Hepatocyte (in vitro differentiated cells): Measurements from ENCODE around the gene EEF2. TPM values are rescaled to one million over a fixed set of nuclear protein-coding genes. Genes with fewer than 3 reads are reported as not detected.

Source experiments
- DNase-seq: peaks from one replicate; pipeline ENCODE4 v3.0.0-alpha.2; 2016; ENCODE audit warnings: low spot score
- H2AFZ ChIP-seq: fragments of 200-600 bp; sonication (generic); 2 replicates; pipeline ENCODE4 v1.6.0; 2016; ENCODE audit warnings: antibody characterized with exemption, mild to moderate bottlenecking
- H3K27ac ChIP-seq: fragments of 200-600 bp; sonication (generic); 2 replicates; pipeline ENCODE4 v1.5.1; 2016; ENCODE audit warnings: mild to moderate bottlenecking
- H3K27me3 ChIP-seq: fragments of 200-600 bp; sonication (generic); 2 replicates; pipeline ENCODE4 v1.6.1; 2016
- H3K36me3 ChIP-seq: fragments of 200-600 bp; sonication (generic); replicated peaks from 2 replicates; pipeline ENCODE4 v1.5.1; 2016; ENCODE audit warnings: low read depth; ENCODE audit not compliant: insufficient read depth
- H3K4me1 ChIP-seq: fragments of 200-600 bp; sonication (generic); 2 replicates; pipeline ENCODE4 v1.5.1; 2016; ENCODE audit warnings: mild to moderate bottlenecking, moderate library complexity; ENCODE audit not compliant: insufficient read depth
- H3K4me2 ChIP-seq: fragments of 200-600 bp; sonication (generic); 2 replicates; pipeline ENCODE4 v1.6.0; 2016
- H3K4me3 ChIP-seq: fragments of 200-600 bp; sonication (generic); 2 replicates; pipeline ENCODE4 v1.5.1; 2016; ENCODE audit warnings: mild to moderate bottlenecking
- H3K79me2 ChIP-seq: fragments of 200-600 bp; sonication (generic); 2 replicates; pipeline ENCODE4 v1.6.0; 2017; ENCODE audit warnings: mild to moderate bottlenecking
- H3K9me2 ChIP-seq: fragments of 200-600 bp; sonication (generic); replicated peaks from 2 replicates; pipeline ENCODE4 v1.6.0; 2017; ENCODE audit warnings: mild to moderate bottlenecking; ENCODE audit not compliant: insufficient read depth
- H3K9me3 ChIP-seq: fragments of 200-600 bp; sonication (generic); 2 replicates; pipeline ENCODE4 v1.5.1; 2016; ENCODE audit warnings: low read depth, mild to moderate bottlenecking
- H4K20me1 ChIP-seq: fragments of 200-600 bp; sonication (generic); 2 replicates; pipeline ENCODE4 v1.6.0; 2016; ENCODE audit warnings: mild to moderate bottlenecking; ENCODE audit not compliant: insufficient read depth, poor library complexity, severe bottlenecking
- EZH2 ChIP-seq: fragments of 200-600 bp; sonication (generic); IDR thresholded peaks from 2 replicates; pipeline ENCODE4 v1.6.1; 2016; ENCODE audit warnings: antibody characterized with exemption, mild to moderate bottlenecking, borderline replicate concordance
- EZH2phosphoT487 ChIP-seq: fragments of 200-600 bp; sonication (generic); IDR thresholded peaks from one replicate; pipeline ENCODE4 v1.6.1; 2018; ENCODE audit warnings: antibody characterized with exemption, mild to moderate bottlenecking, low read depth, moderate library complexity; ENCODE audit not compliant: unreplicated experiment, severe bottlenecking
- WGBS: methylation state at CpG from one replicate; pipeline ENCODE4 v1.1.6; 2016; ENCODE audit warnings: low lambda C conversion rate; ENCODE audit errors: missing lambda C conversion rate; 5-methylcytosine and 5-hydroxymethylcytosine counted together
- polyA plus RNA-seq: library from polyadenylated mRNA; unstranded; fragments of >200 nt; fragmentation: Nextera tagmentation; extraction: Ambion mirVana; gene quantifications from 2 replicates; pipeline ENCODE4 v1.2.1, GENCODE V29; 2016
- total RNA-seq: library from RNA; depleted of rRNA; stranded (reverse); fragments of >200 nt; gene quantifications from 2 replicates; pipeline ENCODE4 v1.2.3, GENCODE V29; 2014
- TF ChIP-seq, protein P1 (sequence below): fragments of 200-600 bp; sonication (generic); IDR thresholded peaks from 2 replicates; pipeline ENCODE4 v1.5.1; 2016; ENCODE audit warnings: antibody characterized with exemption, mild to moderate bottlenecking; ENCODE audit not compliant: poor library complexity

The EEF2 gene
- total and polyA plus RNA-seq, 2 experiments from 2014 or later: 526 to 1,740 TPM

DNA sequence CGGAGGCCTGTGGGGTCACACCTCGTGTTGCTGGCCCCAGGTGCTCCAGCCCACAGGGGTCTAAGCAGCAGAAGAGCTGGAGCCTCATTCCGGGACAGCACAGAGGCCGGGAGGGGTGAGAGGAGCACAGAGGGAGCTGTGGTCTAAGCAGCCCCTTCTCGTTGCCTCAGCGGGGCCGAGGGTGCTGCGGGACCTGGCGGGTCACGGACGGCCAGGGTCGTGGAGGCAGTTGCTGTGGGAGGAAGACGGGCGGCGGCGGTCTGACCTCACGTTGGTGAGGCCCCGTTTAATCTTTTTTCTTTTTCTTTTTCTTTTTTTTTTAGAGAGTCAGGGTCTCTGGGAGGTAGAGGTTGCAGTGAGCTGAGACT is 44.0 kb upstream of the EEF2 start:
- H3K4me1 ChIP-seq: no peaks in the 10 kb centered on the region
- no peaks in the 10 kb centered on the region for H3K9me3 ChIP-seq
- no peaks in the 10 kb centered on the region for H3K27me3 ChIP-seq
- no peaks in the 10 kb centered on the region for H4K20me1 ChIP-seq
- H3K4me3 ChIP-seq: no peak overlapping the region
- H3K36me3 ChIP-seq: no peaks in the 10 kb centered on the region
- H3K4me2 ChIP-seq: no peak overlapping the region
- no peak for DNase-seq
- TF ChIP-seq, protein P1, sequence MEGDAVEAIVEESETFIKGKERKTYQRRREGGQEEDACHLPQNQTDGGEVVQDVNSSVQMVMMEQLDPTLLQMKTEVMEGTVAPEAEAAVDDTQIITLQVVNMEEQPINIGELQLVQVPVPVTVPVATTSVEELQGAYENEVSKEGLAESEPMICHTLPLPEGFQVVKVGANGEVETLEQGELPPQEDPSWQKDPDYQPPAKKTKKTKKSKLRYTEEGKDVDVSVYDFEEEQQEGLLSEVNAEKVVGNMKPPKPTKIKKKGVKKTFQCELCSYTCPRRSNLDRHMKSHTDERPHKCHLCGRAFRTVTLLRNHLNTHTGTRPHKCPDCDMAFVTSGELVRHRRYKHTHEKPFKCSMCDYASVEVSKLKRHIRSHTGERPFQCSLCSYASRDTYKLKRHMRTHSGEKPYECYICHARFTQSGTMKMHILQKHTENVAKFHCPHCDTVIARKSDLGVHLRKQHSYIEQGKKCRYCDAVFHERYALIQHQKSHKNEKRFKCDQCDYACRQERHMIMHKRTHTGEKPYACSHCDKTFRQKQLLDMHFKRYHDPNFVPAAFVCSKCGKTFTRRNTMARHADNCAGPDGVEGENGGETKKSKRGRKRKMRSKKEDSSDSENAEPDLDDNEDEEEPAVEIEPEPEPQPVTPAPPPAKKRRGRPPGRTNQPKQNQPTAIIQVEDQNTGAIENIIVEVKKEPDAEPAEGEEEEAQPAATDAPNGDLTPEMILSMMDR: no peak
- TF ChIP-seq EZH2phosphoT487 (no peak), EZH2 (no peak)
- H2AFZ ChIP-seq: no peak overlapping the region
- 96% methylated on average over 18 of the region's 18 CpGs for WGBS
- H3K9me2 ChIP-seq: no peaks in the 10 kb centered on the region
- H3K79me2 ChIP-seq: no peaks in the 10 kb centered on the region
- H3K27ac ChIP-seq: no peak overlapping the region

DNA sequence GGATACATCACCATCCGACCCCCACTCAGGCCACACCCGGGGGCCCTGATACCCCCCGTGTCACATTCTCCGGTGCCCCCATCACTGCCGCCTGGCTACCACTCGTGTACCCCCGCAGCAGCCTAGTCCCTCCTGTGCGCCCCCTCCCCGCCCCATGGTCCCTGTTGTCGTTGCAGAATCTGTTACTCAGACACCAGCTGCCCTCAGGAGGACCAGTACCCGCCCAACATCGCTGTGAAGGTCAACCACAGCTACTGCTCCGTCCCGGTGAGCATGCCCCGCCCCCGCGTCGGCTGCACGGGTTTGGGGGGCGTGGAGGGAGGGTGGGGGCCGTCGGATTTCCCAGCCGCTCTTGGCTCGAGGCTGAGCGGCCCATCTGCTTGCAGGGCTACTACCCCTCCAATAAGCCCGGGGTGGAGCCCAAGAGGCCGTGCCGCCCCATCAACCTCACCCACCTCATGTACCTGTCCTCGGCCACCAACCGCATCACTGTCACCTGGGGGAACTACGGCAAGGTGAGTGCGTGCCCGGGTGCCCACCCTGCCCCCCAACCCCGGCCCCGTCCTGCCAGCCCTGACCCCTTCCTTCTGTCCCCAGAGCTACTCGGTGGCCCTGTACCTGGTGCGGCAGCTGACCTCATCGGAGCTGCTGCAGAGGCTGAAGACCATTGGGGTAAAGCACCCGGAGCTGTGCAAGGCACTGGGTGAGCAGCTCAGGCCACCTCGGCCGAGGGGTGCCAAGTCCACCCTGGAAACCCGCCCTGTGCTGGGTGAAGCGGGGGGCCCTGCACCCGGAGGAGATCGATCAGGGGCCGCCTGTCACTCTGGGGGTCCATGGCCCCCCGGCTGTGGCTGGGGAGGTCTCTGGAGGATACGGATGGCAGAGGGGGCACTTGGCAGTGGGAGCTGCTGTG is 43.3 kb upstream of the EEF2 start:
- Histone ChIP-seq H4K20me1 (no peaks in the 10 kb centered on the region), H3K79me2 (no peaks in the 10 kb centered on the region), H3K4me1 (no peaks in the 10 kb centered on the region), H3K36me3 (no peaks in the 10 kb centered on the region), H3K9me3 (no peaks in the 10 kb centered on the region), H3K4me3 (no peak overlapping the region), H3K4me2 (no peak overlapping the region), H3K27me3 (no peaks in the 10 kb centered on the region), H3K9me2 (no peaks in the 10 kb centered on the region), H3K27ac (no peak overlapping the region), H2AFZ (no peak overlapping the region)
- 97% methylated on average over 27 of the region's 48 CpGs for WGBS
- TF ChIP-seq, protein P1: no peak
- no peak for TF ChIP-seq EZH2
- TF ChIP-seq EZH2phosphoT487: no peak
- no peak for DNase-seq

DNA sequence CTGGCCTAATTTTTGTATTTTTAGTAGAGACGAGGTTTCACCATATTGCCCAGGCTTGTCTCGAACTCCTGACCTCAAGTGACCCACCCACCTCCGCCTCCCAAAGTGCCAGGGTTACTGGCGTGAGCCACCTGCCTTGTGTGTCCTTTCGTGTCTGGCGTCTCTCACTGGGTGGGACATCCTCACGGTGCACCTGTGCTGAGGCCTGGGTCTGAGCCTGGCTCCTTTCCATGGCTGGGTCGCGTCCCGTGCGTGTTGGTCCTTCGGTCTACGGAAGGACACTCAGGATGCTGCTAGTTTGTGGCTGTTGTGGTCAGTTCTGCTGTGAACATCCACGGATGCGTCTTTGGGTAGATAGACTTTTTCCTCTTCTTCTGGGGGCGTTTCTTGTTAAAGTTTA is 41.9 kb upstream of the EEF2 start:
- Histone ChIP-seq H3K79me2 (peaks cover 14% of the 10 kb centered on the region), H3K4me1 (no peaks in the 10 kb centered on the region), H2AFZ (no peak overlapping the region), H4K20me1 (peaks cover under 1% of the 10 kb centered on the region), H3K27ac (no peak overlapping the region), H3K4me2 (no peak overlapping the region), H3K9me2 (no peaks in the 10 kb centered on the region), H3K9me3 (no peaks in the 10 kb centered on the region), H3K27me3 (no peaks in the 10 kb centered on the region), H3K4me3 (no peak overlapping the region), H3K36me3 (no peaks in the 10 kb centered on the region)
- no peak for DNase-seq
- 96% methylated on average over 16 of the region's 16 CpGs for WGBS
- no peak for TF ChIP-seq EZH2
- TF ChIP-seq EZH2phosphoT487: no peak

DNA sequence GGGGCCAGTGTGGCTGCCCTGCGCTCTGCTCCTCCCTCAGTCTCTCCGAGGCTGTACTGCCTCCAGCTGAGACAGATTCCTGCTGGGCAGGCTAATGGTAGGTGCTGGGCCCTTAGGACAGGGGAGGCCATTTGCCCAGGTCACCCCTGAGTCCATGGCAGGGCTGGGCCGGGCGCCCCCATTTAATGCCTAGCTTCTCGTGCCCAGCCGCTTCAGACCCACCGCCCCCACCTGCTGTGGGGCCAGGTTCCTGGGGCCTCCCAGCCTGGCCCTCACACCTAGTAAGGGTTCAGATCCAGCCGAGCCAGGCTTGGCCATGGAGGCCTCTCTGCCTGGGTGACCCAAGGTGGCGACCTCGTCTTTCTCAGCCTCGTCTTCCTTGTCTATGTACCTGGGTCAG is 40.1 kb upstream of the EEF2 start:
- no peak for DNase-seq
- H3K27me3 ChIP-seq: no peaks in the 10 kb centered on the region
- peaks cover 13% of the 10 kb centered on the region for H4K20me1 ChIP-seq
- no peak overlapping the region for H3K4me2 ChIP-seq
- peaks cover 32% of the 10 kb centered on the region for H3K79me2 ChIP-seq
- no peak overlapping the region for H3K27ac ChIP-seq
- TF ChIP-seq EZH2phosphoT487 (no peak), EZH2 (no peak)
- TF ChIP-seq, protein P1: no peak
- H3K9me2 ChIP-seq: no peaks in the 10 kb centered on the region
- H3K4me1 ChIP-seq: no peaks in the 10 kb centered on the region
- no peaks in the 10 kb centered on the region for H3K36me3 ChIP-seq
- H3K9me3 ChIP-seq: no peaks in the 10 kb centered on the region
- H2AFZ ChIP-seq: no peak overlapping the region
- no peak overlapping the region for H3K4me3 ChIP-seq
- 77% methylated on average over 10 of the region's 11 CpGs for WGBS
